Gastrocnemius medialis (tissue), 4 donors: ENCODE measurements around the gene HDAC5. TPM values are rescaled to one million over a fixed set of nuclear protein-coding genes. Genes with fewer than 3 reads are reported as not detected.
"Not testable (repeated sequence)": the region's sequence is repeated elsewhere in the genome, so short reads cannot be mapped to it uniquely, and the experiment has no call there.

ENCODE experiments used
- ATAC-seq, 2 donors: fragments of 150-250 bp; one replicate each; pipeline ENCODE4 v1.9.1; 2016
- DNase-seq, 2 donors: peaks; one replicate each; pipeline ENCODE4 v3.0.0-alpha.2; 2019
- H3K27ac ChIP-seq, 4 donors: fragments of 200-600 bp; sonication (generic); 1 replicate in 1 of 4; 2 replicates in 3 of 4; pipeline ENCODE4 v1.5.1; 2016 to 2018; ENCODE audit warnings: mild to moderate bottlenecking in 2 of 4, moderate library complexity in 1 of 4
- H3K27me3 ChIP-seq, 3 donors: fragments of 200-600 bp; sonication (generic) in 2 of 3; 1 replicate in 1 of 3; 2 replicates in 2 of 3; pipeline versions ENCODE4 v1.5.1 to v1.6.0; 2016 to 2019; ENCODE audit warnings: mild to moderate bottlenecking in 1 of 3, moderate library complexity in 1 of 3
- H3K36me3 ChIP-seq, 2 donors: fragments of 200-600 bp; sonication (generic) in 1 of 2; one replicate each; pipeline ENCODE4 v1.5.1; 2017 to 2018
- H3K4me1 ChIP-seq, 2 donors: fragments of 200-600 bp; sonication (generic) in 1 of 2; one replicate each; pipeline ENCODE4 v1.5.1; 2016 to 2017; ENCODE audit warnings: mild to moderate bottlenecking in 2 of 2
- H3K4me3 ChIP-seq, 4 donors: fragments of 200-600 bp; sonication (generic) in 3 of 4; 1 replicate in 1 of 4; 2 replicates in 3 of 4; pipeline ENCODE4 v1.5.1; 2016 to 2019; ENCODE audit warnings: mild to moderate bottlenecking in 2 of 4
- H3K9me3 ChIP-seq, 3 donors: fragments of 200-600 bp; sonication (generic) in 2 of 3; 1 replicate in 1 of 3; 2 replicates in 2 of 3; pipeline ENCODE4 v1.5.1; 2016 to 2019
- POLR2A ChIP-seq, 2 donors: fragments of 450-650 bp; IDR thresholded peaks; one replicate each; pipeline ENCODE4 v1.6.1; 2017; ENCODE audit warnings: antibody characterized with exemption in 2 of 2, mild to moderate bottlenecking in 2 of 2, moderate library complexity in 2 of 2
- in situ Hi-C, 4 donors: fragments of 200-750 bp; cut with MboI; loops; one replicate each; pipeline versions ENCODE4 v1.15.0 to v1.8.0; 2017; ENCODE audit warnings: low sequenced_read_pairs in 4 of 4
- intact Hi-C: fragments of 100-400 bp; cut with DNase I; formaldehyde crosslinking; loops from one replicate; pipeline ENCODE4 v1.15.1; 2023; ENCODE audit warnings: low total_unique reads
- total RNA-seq, 4 donors: library from RNA; depleted of rRNA; stranded (reverse); fragments of >200 nt; gene quantifications; one replicate each; pipeline versions ENCODE4 v1.1.0 to v1.2.3, GENCODE V29; 2016
- TF ChIP-seq, protein P1 (sequence below), 5 experiments: fragments of 450-650 bp in 3 of 5; fragments of 200-600 bp in 2 of 5; sonication (generic) in 2 of 5; IDR thresholded peaks in 4 of 5; conservative IDR thresholded peaks in 1 of 5; 1 replicate in 4 of 5; 2 replicates in 1 of 5; pipeline ENCODE4 v1.5.1; 2016 to 2019; ENCODE audit warnings: antibody characterized with exemption in 5 of 5, mild to moderate bottlenecking in 3 of 5, moderate library complexity in 3 of 5

HDAC5 gene
- total RNA-seq, 4 donors from 2014 or later, result 36.5 to 301 (median 88.0) TPM

DNA sequence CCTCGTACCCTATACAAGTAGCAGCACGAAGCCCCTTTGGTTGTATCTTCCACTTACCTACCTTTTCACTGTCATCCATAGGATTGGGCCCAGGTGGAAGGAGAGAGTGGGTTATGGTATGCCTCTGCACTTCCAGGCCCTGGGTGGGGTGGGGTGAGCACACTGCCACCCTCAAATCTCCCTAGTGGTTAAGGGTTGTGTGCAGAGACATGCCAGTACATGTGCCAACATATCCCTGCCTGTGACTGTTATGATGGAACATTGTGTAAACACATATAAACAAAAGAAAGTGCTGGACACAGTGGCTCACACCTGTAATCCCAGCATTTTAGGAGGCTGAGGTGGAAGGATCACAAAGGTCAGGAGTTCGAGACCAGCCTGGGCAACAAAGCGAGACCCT, 29.4 kb upstream of the HDAC5 start:
- intact Hi-C loops (no loop called here), in situ Hi-C loops (loop anchor here in 1 of 4 donors (25.0 kb wide), 1 partner anchor 241 kb away; the partner anchor contains the start of gene MPP2)
- no peak for TF ChIP-seq POLR2A (IDR thresholded peaks at IDR 0.05)
- TF ChIP-seq, protein P1, sequence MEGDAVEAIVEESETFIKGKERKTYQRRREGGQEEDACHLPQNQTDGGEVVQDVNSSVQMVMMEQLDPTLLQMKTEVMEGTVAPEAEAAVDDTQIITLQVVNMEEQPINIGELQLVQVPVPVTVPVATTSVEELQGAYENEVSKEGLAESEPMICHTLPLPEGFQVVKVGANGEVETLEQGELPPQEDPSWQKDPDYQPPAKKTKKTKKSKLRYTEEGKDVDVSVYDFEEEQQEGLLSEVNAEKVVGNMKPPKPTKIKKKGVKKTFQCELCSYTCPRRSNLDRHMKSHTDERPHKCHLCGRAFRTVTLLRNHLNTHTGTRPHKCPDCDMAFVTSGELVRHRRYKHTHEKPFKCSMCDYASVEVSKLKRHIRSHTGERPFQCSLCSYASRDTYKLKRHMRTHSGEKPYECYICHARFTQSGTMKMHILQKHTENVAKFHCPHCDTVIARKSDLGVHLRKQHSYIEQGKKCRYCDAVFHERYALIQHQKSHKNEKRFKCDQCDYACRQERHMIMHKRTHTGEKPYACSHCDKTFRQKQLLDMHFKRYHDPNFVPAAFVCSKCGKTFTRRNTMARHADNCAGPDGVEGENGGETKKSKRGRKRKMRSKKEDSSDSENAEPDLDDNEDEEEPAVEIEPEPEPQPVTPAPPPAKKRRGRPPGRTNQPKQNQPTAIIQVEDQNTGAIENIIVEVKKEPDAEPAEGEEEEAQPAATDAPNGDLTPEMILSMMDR (IDR thresholded peaks at IDR 0.05 in 4 of 5, conservative IDR thresholded peaks at IDR 0.05 in 1 of 5), result no peak
- Histone ChIP-seq H3K36me3 (no peaks in the 10 kb centered on the region), H3K27me3 (no peaks in the 10 kb centered on the region), H3K9me3 (no peaks in the 10 kb centered on the region), H3K4me1 (no peaks in the 10 kb centered on the region), H3K4me3 (no peak overlapping the region), H3K27ac (no peak overlapping the region)
- no peak for DNase-seq
- ATAC-seq, result no peak

DNA sequence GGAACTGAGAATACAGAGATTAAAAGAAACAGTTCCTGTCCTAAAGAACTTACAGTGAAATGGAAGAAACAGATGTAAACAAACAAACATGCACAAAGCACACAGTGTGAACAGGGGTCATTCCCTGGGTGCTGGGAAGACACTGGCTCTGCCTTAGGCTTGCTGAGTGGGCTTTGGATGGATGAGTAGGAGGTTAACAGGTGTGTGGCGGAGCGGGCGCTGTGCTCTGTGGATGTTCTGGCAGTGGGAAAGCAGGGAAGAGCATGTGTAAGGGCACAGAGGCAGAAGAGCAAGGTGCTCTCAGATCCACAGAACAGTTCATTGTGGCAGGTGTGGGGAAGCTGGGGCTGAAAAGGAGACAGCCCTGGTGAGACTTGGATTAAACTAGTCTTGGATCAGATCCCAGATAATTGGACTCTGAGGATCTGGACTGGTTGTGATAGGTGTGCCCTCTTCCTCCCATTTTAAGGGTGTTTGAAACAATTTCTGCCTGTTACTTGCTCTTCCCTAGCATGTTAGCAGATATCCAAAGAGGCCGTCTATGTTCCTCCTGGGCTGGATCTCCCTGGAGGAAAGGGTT, 26.4 kb upstream of the HDAC5 start:
- H3K4me3 ChIP-seq, result no peak overlapping the region
- intact Hi-C loops (no loop called here), in situ Hi-C loops (loop anchor here in 2 of 4 donors (10.0 to 25.0 kb wide), 2 partner anchors 175 to 238 kb away; partner anchors contain the start of genes MPP2 (in 1 of the 2) and SLC25A39 (in 1 of the 2))
- no peaks in the 10 kb centered on the region for H3K9me3 ChIP-seq
- no peak overlapping the region for H3K27ac ChIP-seq
- no peak for ATAC-seq
- TF ChIP-seq, protein P1 (IDR thresholded peaks at IDR 0.05 in 4 of 5, conservative IDR thresholded peaks at IDR 0.05 in 1 of 5), result no peak
- no peak for TF ChIP-seq POLR2A (IDR thresholded peaks at IDR 0.05)
- no peaks in the 10 kb centered on the region for H3K36me3 ChIP-seq
- no peak for DNase-seq
- no peaks in the 10 kb centered on the region for H3K27me3 ChIP-seq
- H3K4me1 ChIP-seq, result peaks cover 22 to 27% of the 10 kb centered on the region in 2 donors

DNA sequence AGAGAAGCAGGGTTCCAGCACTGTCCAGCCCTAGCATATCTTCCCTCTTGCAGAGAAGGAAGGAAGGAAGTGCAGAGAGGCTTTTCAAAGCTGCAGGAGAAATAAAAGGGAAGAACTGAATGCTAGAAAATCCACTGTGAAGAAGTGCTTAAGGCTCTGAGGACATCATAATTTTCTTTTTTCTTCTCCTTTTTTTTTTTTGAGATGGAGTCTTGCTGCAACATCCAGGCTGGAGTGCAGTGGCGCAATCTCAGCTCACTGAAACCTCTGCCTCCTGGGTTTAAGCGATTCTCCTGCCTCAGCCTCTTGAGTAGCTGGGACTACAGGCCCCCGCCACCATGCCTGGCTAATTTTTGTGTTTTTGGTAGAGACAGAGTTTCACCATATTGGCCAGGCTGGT, 25.6 kb upstream of the HDAC5 start:
- in situ Hi-C loops, result loop anchor here in 1 of 4 donors (10.0 kb wide), 1 partner anchor 176 kb away; the partner anchor contains the start of gene SLC25A39
- ATAC-seq, result not testable (repeated sequence)

DNA sequence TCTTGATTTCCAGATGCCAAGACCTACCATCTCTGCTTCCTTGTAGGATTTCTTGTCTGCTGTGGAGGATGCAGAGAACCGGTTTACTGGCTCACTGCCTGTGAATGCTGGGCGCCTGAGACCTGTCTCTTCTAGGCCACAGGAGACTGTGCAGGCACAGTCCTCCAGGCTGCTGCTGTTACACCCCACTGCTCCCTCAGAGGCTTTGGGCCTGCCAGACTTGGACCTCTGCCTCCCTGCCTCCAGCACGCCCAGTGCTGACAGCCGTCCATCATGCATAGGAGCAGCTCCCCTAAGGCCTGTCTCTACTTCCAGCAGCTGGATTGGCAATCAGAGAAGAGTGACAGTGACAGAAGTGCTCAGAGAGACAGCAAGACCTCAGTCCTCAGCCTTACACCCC, 24.4 kb upstream of the HDAC5 start:
- H3K36me3 ChIP-seq, result no peaks in the 10 kb centered on the region
- ATAC-seq (no peak), DNase-seq (no peak)
- H3K9me3 ChIP-seq, result no peaks in the 10 kb centered on the region
- in situ Hi-C loops (loop anchor here in 1 of 4 donors (10.0 kb wide), 1 partner anchor 177 kb away; the partner anchor contains the start of gene SLC25A39), intact Hi-C loops (no loop called here)
- H3K4me1 ChIP-seq, result peaks cover 22 to 37% of the 10 kb centered on the region in 2 donors
- H3K27ac ChIP-seq, result peak overlapping the region in 3 of 4 donors; percentile 72 to 79 (median 77)
- H3K27me3 ChIP-seq, result no peaks in the 10 kb centered on the region
- no peak overlapping the region for H3K4me3 ChIP-seq
- no peak for TF ChIP-seq POLR2A (IDR thresholded peaks at IDR 0.05)

More for the DNA sequence above, 25.6 kb upstream of the HDAC5 start:
- DNase-seq, H3K4me3 ChIP-seq, H3K27ac ChIP-seq, H3K27me3 ChIP-seq, H3K36me3 ChIP-seq, intact Hi-C loops, H3K9me3 ChIP-seq: not testable (repeated sequence)
- H3K4me1 ChIP-seq, result peaks cover 22 to 35% of the 10 kb centered on the region in 2 donors

DNA sequence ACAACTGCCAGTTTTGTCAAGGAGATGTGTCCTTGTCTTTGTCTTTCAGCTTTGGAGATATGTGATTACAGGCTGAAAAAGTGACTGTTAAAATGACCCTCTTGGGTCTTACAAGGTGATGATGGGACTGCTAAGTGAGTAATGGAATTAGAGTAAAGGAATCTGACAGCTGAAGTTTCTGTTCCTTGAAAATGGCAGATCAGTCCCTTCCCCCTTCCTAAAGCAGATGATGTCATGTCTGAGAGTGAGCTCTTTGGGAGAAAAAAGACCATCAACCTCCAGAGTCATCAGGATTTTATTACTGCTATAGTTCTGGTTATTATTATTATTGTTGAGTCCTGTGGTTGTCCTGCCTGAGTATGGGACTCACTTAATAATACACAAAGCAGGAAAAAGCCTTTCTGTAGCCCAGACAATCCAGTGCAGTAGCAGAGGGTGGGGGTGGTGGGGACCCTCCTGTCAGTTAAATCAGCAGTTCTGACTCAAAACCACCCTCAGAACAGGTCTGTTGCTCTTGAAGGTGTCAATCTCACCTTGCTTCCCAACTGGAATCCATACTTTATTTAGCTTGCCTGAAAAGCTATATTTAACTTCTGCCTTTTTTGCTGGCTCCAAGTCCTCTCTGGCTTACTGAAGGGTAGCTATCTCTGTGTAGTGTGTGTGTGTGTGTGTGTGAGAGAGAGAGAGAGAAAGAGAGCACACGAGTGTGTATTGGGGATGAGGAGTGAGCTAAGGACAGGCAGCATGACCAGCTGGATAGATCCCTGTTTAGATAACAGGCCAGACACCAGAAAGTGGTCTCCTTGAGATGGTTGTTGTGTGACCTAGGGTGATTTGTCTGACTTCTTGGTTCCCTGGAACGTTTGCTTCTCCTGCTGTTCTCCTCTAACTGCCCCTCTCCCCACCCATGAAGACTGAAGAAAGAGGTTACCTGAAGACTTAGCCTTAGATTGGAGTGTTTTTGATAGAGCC, 23.2 kb upstream of the HDAC5 start:
- in situ Hi-C loops, result loop anchor here in 1 of 4 donors (10.0 kb wide), 1 partner anchor 178 kb away; the partner anchor contains the start of gene SLC25A39
- ATAC-seq (peak in 1 of 2 donors; percentile 22), DNase-seq (no peak)
- Histone ChIP-seq H3K27ac (peak overlapping the region; percentile 54 to 79 (median 74)), H3K9me3 (no peaks in the 10 kb centered on the region), H3K27me3 (no peaks in the 10 kb centered on the region), H3K4me1 (peaks cover 27 to 40% of the 10 kb centered on the region in 2 donors), H3K36me3 (no peaks in the 10 kb centered on the region), H3K4me3 (no peak overlapping the region)
- intact Hi-C loops, result no loop called here
- TF ChIP-seq, protein P1 (IDR thresholded peaks at IDR 0.05 in 4 of 5, conservative IDR thresholded peaks at IDR 0.05 in 1 of 5), result no peak
- no peak for TF ChIP-seq POLR2A (IDR thresholded peaks at IDR 0.05)
